OCI-LY3 (cell line): ENCODE data around the gene CDH6.

Experiments used
- EZH2phosphoT487 ChIP-seq: fragments of 200-600 bp; shearing (Covaris generic); IDR thresholded peaks from 2 replicates; pipeline ENCODE4 v1.6.1; 2018; ENCODE audit warnings: antibody characterized with exemption, mixed run types, low read depth
- TF ChIP-seq, protein P1 (sequence below): fragments of 200-600, 300-600 bp; sonication (generic); IDR thresholded peaks from 2 replicates; pipeline ENCODE4 v1.5.1; 2014; ENCODE audit warnings: antibody characterized with exemption, low read length, low read depth

- TF ChIP-seq, protein P1, sequence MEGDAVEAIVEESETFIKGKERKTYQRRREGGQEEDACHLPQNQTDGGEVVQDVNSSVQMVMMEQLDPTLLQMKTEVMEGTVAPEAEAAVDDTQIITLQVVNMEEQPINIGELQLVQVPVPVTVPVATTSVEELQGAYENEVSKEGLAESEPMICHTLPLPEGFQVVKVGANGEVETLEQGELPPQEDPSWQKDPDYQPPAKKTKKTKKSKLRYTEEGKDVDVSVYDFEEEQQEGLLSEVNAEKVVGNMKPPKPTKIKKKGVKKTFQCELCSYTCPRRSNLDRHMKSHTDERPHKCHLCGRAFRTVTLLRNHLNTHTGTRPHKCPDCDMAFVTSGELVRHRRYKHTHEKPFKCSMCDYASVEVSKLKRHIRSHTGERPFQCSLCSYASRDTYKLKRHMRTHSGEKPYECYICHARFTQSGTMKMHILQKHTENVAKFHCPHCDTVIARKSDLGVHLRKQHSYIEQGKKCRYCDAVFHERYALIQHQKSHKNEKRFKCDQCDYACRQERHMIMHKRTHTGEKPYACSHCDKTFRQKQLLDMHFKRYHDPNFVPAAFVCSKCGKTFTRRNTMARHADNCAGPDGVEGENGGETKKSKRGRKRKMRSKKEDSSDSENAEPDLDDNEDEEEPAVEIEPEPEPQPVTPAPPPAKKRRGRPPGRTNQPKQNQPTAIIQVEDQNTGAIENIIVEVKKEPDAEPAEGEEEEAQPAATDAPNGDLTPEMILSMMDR, result no peak
- TF ChIP-seq EZH2phosphoT487, result no peak
Measured at GRCh38 chr5:31289429-31289828, 95.9 kb downstream of the CDH6 start.
